KMS-11 (cell line): ENCODE measurements around the gene PHKB.
"Not testable (repeated sequence)": the region's sequence is repeated elsewhere in the genome, so short reads cannot be mapped to it uniquely, and the experiment has no call there.

Source experiments
- H2AFZ ChIP-seq: fragments of 200-600 bp; sonication (generic); 2 replicates; pipeline ENCODE4 v1.6.1; 2016; ENCODE audit warnings: antibody characterized with exemption, mixed run types, low read depth
- H3K27ac ChIP-seq: fragments of 200-600 bp; sonication (generic); 2 replicates; pipeline ENCODE4 v1.6.1; 2016; ENCODE audit warnings: mild to moderate bottlenecking, mixed run types
- H3K27me3 ChIP-seq: fragments of 200-600 bp; sonication (generic); 2 replicates; pipeline ENCODE4 v1.6.1; 2017; ENCODE audit warnings: mild to moderate bottlenecking, low read depth, mixed run types, moderate library complexity; ENCODE audit not compliant: insufficient read depth
- H3K36me3 ChIP-seq: fragments of 200-600 bp; sonication (generic); 2 replicates; pipeline ENCODE4 v1.6.1; 2017; ENCODE audit warnings: mild to moderate bottlenecking, mixed run types; ENCODE audit not compliant: insufficient read depth
- H3K4me1 ChIP-seq: fragments of 200-600 bp; sonication (generic); 2 replicates; pipeline ENCODE4 v1.6.1; 2016; ENCODE audit warnings: mild to moderate bottlenecking, low read depth, mixed run types; ENCODE audit not compliant: poor library complexity, severe bottlenecking
- H3K4me2 ChIP-seq: fragments of 200-600 bp; sonication (generic); 2 replicates; pipeline ENCODE4 v1.7.0; 2016; ENCODE audit warnings: mild to moderate bottlenecking, mixed run types
- H3K4me3 ChIP-seq: fragments of 200-600 bp; sonication (generic); IDR thresholded peaks from 2 replicates; pipeline ENCODE4 v1.6.1; 2017; ENCODE audit warnings: low read depth, low read length, mixed read lengths; ENCODE audit not compliant: insufficient read depth
- H3K79me2 ChIP-seq: fragments of 200-600 bp; sonication (generic); 2 replicates; pipeline ENCODE4 v1.6.1; 2016; ENCODE audit warnings: low read depth, mixed run types; ENCODE audit not compliant: insufficient read depth
- H3K9ac ChIP-seq: fragments of 200-600 bp; sonication (generic); 2 replicates; pipeline ENCODE4 v1.6.1; 2016; ENCODE audit warnings: mild to moderate bottlenecking, mixed run types
- H4K20me1 ChIP-seq: fragments of 200-600 bp; sonication (generic); 2 replicates; pipeline ENCODE4 v1.6.1; 2016; ENCODE audit warnings: mild to moderate bottlenecking, mixed run types; ENCODE audit not compliant: insufficient read depth
- TF ChIP-seq, protein P1 (sequence below): fragments of 200-600 bp; sonication (generic); conservative IDR thresholded peaks from 2 replicates; pipeline ENCODE4 v1.6.1; 2017; ENCODE audit warnings: low read depth, mild to moderate bottlenecking, antibody characterized with exemption, low read length, moderate library complexity, mixed read lengths

The PHKB gene

GRCh38 chr16:47524007-47524405 is 62.9 kb downstream of the PHKB start:
- Histone ChIP-seq H4K20me1 (no peaks in the 10 kb centered on the region), H2AFZ (no peak overlapping the region), H3K9ac (no peak overlapping the region), H3K27ac (no peak overlapping the region), H3K27me3 (no peaks in the 10 kb centered on the region), H3K4me3 (no peak overlapping the region), H3K36me3 (no peaks in the 10 kb centered on the region), H3K4me1 (no peaks in the 10 kb centered on the region), H3K79me2 (no peaks in the 10 kb centered on the region), H3K4me2 (no peak overlapping the region)
- TF ChIP-seq, protein P1, sequence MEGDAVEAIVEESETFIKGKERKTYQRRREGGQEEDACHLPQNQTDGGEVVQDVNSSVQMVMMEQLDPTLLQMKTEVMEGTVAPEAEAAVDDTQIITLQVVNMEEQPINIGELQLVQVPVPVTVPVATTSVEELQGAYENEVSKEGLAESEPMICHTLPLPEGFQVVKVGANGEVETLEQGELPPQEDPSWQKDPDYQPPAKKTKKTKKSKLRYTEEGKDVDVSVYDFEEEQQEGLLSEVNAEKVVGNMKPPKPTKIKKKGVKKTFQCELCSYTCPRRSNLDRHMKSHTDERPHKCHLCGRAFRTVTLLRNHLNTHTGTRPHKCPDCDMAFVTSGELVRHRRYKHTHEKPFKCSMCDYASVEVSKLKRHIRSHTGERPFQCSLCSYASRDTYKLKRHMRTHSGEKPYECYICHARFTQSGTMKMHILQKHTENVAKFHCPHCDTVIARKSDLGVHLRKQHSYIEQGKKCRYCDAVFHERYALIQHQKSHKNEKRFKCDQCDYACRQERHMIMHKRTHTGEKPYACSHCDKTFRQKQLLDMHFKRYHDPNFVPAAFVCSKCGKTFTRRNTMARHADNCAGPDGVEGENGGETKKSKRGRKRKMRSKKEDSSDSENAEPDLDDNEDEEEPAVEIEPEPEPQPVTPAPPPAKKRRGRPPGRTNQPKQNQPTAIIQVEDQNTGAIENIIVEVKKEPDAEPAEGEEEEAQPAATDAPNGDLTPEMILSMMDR, result no peak

GRCh38 chr16:47528431-47528830 is 67.3 kb downstream of the PHKB start:
- Histone ChIP-seq H3K27ac (no peak overlapping the region), H3K36me3 (no peaks in the 10 kb centered on the region), H3K4me3 (no peak overlapping the region), H4K20me1 (no peaks in the 10 kb centered on the region), H3K4me1 (no peaks in the 10 kb centered on the region), H2AFZ (no peak overlapping the region), H3K4me2 (no peak overlapping the region), H3K79me2 (no peaks in the 10 kb centered on the region), H3K27me3 (no peaks in the 10 kb centered on the region), H3K9ac (no peak overlapping the region)
- TF ChIP-seq, protein P1, result no peak

- no peaks in the 10 kb centered on the region for H4K20me1 ChIP-seq
- H3K27me3 ChIP-seq, result no peaks in the 10 kb centered on the region
- H3K27ac ChIP-seq, result no peak overlapping the region
- TF ChIP-seq, protein P1, result no peak
- H3K79me2 ChIP-seq, result no peaks in the 10 kb centered on the region
- H3K4me1 ChIP-seq, result no peaks in the 10 kb centered on the region
- no peak overlapping the region for H3K4me3 ChIP-seq
- no peak overlapping the region for H2AFZ ChIP-seq
- H3K4me2 ChIP-seq, result no peak overlapping the region
- no peaks in the 10 kb centered on the region for H3K36me3 ChIP-seq
- H3K9ac ChIP-seq, result no peak overlapping the region
Measured at GRCh38 chr16:47533744-47534292, 72.7 kb downstream of the PHKB start.

DNA sequence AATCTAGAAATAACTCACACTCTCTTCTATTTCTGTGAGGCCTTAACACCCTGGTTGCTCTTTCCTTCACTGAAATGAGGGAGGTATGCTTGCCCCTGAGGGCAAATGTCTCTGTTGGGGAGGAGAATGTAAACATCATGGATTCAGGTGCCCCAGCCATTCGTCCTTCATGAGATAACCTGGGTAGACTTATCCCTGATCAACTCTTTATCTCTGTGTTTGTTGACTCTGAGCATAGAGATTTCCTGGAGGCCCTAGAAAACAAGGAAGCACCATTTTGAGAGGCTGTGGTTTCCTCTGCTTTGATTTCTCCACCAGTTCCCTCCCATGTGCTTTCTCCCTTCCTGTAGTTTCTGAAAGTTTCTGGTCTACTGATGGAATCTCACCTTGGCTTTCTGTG is 77.3 kb downstream of the PHKB start:
- no peaks in the 10 kb centered on the region for H3K4me1 ChIP-seq
- H3K4me3 ChIP-seq, result no peak overlapping the region
- H3K9ac ChIP-seq, result no peak overlapping the region
- H3K36me3 ChIP-seq, result no peaks in the 10 kb centered on the region
- no peaks in the 10 kb centered on the region for H3K79me2 ChIP-seq
- H3K27ac ChIP-seq, result no peak overlapping the region
- no peak overlapping the region for H2AFZ ChIP-seq
- no peak overlapping the region for H3K4me2 ChIP-seq
- TF ChIP-seq, protein P1, result no peak
- H3K27me3 ChIP-seq, result no peaks in the 10 kb centered on the region
- H4K20me1 ChIP-seq, result no peaks in the 10 kb centered on the region

GRCh38 chr16:47539707-47540670 is 78.9 kb downstream of the PHKB start:
- not testable (repeated sequence) for H3K4me1 ChIP-seq, H3K36me3 ChIP-seq, H3K27ac ChIP-seq, H2AFZ ChIP-seq, H3K4me3 ChIP-seq, H3K9ac ChIP-seq, H3K4me2 ChIP-seq, H4K20me1 ChIP-seq, H3K27me3 ChIP-seq, H3K79me2 ChIP-seq

DNA sequence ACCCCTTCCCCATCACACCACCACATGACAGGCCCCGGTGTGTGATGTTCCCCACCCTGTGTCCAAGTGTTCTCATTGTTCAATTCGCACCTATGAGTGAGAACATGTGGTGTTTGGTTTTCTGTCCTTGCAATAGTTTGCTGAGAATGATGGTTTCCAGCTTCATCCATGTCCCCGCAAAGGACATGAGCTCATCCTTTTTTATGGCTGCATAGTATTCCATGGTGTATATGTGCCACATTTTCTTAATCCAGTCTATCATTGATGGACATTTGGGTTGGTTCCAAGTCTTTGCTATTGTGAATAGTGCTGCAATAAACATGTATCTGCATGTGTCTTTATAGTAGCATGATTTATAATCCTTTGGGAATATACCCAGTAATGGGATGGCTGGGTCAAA is 80.0 kb downstream of the PHKB start:
- not testable (repeated sequence) for H3K27me3 ChIP-seq, H3K4me3 ChIP-seq, H3K9ac ChIP-seq, H2AFZ ChIP-seq, H3K79me2 ChIP-seq, H3K36me3 ChIP-seq, H3K27ac ChIP-seq, H3K4me1 ChIP-seq, H3K4me2 ChIP-seq, H4K20me1 ChIP-seq

DNA sequence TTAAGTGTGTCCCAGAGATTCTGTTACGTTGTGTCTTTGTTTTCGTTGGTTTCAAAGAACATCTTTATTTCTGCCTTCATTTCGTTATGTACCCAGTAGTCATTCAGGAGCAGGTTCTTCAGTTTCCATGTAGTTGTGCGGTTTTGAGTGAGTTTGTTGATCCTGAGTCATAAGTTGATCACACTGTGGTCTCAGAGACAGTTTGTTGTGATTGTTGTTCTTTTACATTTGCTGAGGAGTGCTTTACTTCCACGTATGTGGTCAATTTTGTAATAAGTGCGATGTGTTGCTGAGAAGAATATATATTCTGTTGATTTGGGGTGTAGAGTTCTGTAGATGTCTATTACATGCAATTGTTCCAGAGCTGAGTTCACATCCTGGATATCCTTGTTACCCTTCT is 83.1 kb downstream of the PHKB start:
- H3K36me3 ChIP-seq, H3K4me2 ChIP-seq, H3K4me1 ChIP-seq, H3K27me3 ChIP-seq, H3K4me3 ChIP-seq, H3K79me2 ChIP-seq, H4K20me1 ChIP-seq, H3K27ac ChIP-seq, H3K9ac ChIP-seq, H2AFZ ChIP-seq: not testable (repeated sequence)
